GM19043 (cell line): ENCODE measurements around the gene RBM10.

Source experiments
- ATAC-seq: cut with Tn5 transposase; IDR thresholded peaks from one replicate; pipeline ENCODE4 v1.9.1; 2021; ENCODE audit warnings: low read depth; ENCODE audit not compliant: unreplicated experiment

The RBM10 gene

DNA sequence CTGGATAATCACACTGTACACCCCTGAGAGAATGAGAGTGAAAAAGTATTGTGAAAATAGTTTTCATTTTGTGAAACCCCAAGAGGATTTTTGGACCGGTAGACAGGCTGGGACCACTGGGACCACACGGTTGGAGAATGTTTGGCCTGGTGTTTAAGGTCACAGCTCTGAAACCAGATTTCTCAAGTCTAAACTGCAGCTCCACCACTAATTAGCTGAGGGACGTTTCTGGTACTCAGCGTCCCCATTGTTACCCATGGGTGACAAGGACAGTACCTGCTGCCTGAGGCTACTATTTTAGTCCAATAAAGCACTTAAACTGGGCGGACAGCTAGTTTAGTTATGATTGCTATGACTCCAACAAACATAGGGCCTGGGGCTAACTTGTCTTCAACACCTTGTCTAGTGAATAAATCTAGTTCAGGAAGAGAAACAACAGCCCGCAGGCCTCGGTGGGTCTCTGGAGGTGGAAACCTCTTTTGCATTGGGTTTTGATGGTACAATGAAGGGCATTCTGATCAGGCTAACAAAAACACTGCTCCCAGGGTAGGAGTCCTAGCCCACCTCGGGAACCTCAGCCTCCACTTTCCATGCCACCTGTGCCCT, 87.3 kb downstream of the RBM10 start:
- ATAC-seq = no peak

DNA sequence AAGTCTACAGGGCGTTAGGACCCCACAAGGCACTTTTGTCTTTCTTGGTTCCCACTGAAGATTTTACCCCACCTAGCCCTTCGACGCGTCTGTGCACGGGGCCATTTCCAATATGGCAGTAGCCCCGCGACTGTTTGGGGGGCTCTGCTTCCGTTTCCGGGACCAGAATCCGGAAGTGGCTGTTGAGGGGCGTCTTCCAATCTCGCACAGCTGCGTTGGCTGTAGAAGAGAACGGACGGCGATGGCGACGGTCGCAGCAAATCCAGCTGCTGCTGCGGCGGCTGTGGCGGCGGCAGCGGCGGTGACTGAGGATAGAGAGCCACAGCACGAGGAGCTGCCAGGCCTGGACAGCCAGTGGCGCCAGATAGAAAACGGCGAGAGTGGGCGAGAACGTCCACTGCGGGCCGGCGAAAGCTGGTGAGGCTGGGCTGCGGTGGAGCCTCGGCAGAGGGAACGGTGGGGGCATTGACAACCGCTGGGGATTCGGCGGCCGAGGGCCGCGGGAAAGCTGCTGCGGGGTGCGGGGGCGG, 87.8 kb downstream of the RBM10 start, which contains the start of gene USP11:
Gene USP11 (plus strand): TSS at position 207 of the 530 bp plus-strand sequence. CDS start 35 bp downstream, at position 242.
- no peak for ATAC-seq

DNA sequence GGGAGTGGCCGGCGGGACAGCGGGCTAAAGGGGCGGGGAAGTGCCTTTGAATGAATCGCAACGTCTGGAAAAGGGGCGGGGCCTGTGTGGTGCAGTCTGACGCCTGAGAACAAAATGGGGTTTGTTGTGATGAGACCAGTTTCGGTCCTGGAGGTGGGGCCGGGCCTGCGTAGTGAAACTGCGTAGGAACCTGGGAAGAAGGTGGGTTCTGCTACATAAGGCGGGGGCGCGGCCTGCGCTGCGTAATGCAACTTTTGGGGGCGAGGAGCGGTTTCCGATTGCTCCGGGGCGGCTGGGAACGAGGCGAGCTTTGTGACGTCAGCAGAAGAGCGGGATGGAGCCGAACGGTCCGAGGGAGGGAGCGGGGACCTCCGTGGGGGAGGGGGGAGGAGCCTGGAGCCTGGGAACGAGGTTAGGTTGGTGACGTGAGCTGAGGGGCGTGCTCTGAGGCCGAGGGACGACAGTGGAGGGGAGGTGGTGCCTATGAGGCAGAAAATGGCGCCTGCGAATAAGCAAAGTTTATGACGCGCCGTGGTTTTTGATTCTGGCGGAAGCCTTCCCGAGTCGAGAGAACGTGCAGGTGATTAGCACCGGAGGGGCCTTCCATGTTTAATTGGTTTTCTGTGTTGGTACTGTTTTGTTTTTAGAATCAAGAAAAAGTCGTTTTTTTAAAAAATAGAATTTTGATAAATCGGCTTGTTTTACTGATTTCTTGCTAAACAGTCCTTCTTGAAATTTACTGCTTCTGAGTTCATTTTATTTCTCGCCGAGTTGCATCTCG, 88.5 kb downstream of the RBM10 start:
- ATAC-seq = peak; percentile 73

DNA sequence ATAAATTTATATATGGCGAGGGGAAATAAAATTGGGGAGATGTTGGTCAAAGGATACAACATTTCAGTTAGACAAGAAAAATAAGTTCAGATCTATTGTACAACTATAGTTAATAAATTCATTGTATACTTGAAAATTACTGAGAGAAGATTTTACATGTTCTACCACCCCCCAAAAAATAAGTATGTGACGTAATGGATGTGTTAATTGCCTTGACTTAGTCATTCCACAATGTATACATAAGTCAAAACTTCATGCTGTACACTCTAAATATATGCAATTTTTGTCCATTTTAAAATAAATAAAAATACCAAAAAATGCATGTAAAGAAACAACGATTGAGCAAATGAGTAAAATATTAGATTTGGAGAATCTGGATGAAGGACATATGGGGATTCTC, 89.6 kb downstream of the RBM10 start:
- ATAC-seq = no peak

DNA sequence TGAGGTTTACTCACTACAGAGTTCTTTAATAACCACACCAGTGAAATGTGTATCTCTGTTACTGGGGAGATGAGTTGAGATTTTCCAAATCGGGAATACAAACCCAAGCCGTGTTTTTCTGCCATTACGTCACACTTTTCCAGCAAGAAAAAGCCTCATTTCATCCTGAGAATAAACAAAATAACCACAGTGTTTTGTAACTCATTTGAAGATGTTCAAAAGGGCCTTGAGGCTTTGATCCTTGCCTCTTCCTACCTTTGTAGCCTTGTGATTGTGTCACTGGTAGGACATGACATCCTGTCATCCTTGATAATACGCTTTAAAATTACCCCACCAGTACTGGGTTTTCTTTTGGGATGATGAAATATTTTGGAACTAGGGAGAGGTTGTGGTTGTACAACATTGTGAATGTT, 90.7 kb downstream of the RBM10 start:
- ATAC-seq = no peak
